GM18951 (cell line): ENCODE measurements around the gene MAP1A.

Experiments used
- POLR2A ChIP-seq: IDR thresholded peaks from 4 replicates; pipeline ENCODE4 v1.6.1; 2011; ENCODE audit warnings: mild to moderate bottlenecking; ENCODE audit not compliant: insufficient read length, insufficient read depth; ENCODE audit errors: extremely low read depth
- in situ Hi-C: fragments of 300-500 bp; cut with MboI; formaldehyde crosslinking; loops from one replicate; pipeline ENCODE4 v1.12.0; 2022; ENCODE audit warnings: low sequenced_read_pairs, mixed read lengths, inconsistent platforms; ENCODE audit not compliant: unreplicated experiment

MAP1A gene

GRCh38 chr15:43517354-43518196 is at the start of gene MAP1A:
MAP1A (plus strand) TSS chr15:43517608; CDS start chr15:43521474, 3,866 bp downstream.
- in situ Hi-C loops, result no loop called here
- no peak for TF ChIP-seq POLR2A

DNA sequence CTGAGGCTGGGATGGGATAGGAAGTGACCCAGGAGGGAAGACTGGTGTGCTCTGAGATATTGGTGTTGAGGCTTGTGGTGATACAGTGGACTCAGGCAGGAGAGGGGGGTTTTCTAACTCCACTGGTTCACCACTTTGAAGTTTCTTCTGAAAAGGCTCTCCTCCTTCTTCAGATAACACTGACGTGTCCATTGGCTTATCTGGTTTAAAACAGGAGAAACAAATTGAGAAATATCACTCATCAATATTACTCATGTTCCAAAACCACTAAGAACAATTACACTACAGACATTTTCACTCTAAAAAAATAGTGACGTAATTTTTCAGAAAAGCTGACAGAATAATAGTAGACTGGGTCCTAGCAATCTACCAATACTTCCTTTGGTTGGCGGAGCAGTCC is 47.5 kb upstream of the MAP1A start:
- in situ Hi-C loops, result no loop called here
- TF ChIP-seq POLR2A, result no peak

GRCh38 chr15:43471975-43472374 is 45.4 kb upstream of the MAP1A start:
- in situ Hi-C loops, result no loop called here

DNA sequence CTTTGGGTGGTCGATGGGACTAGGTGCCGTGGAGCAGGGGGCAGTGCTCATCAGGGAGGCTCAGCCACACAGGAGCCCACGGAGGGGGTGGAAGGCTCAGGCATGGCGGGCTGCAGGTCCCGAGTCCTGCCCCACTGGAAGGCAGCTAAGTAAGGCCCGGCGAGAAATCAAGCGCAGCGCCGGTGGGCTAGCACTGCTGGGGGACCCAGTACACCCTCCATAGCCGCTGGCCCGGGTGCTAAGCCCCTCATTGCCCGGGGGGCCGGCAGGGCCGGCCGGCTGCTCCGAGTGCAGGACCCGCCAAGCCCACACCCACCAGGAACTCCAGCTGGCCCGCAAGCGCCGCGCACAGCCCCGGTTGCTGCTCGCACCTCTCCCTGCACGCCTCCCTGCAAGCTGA is 43.5 kb upstream of the MAP1A start:
- in situ Hi-C loops, result no loop called here
- TF ChIP-seq POLR2A, result no peak

More at GRCh38 chr15:43471975-43472374, 45.4 kb upstream of the MAP1A start:
- TF ChIP-seq POLR2A, result no peak

DNA sequence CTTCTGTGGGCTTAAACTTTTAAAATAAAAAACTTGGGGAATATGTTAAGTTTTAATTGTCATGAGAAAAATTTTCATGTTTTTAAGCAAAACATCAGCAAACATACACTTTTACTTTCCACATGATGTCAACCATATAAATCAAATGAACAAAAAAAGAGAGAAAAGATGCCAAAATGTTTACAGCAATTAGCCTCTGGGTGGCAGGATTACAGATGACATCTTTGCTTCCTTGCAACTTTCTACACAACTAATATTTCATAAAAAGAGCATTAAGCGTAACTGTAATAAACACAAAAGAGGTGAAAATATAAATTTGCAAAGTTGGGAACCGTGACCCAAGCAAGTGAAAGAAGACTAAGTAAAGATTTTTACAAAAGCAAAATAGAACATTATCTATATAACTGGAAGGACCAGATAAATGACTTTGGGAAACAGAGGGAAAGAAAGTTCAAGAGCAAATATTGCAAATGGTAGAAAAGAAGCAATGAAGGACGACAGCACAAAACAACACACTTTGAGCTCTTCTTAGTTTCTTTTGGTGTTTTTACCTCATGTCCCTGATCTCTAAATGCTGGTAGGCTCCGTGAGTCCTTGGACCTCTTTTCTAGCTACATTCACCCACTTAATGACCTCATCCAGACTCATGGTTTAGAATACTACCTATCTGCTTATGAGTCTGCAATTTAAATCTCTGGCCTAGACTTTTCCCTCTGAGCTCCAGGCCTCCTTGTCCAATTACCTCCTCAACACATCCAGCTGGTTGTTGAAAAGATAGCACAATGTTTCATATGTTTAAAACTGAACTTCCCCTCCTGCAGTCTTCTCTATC is 33.9 kb upstream of the MAP1A start:
- in situ Hi-C loops, result no loop called here
- TF ChIP-seq POLR2A, result no peak

GRCh38 chr15:43484455-43484854 is 33.0 kb upstream of the MAP1A start:
- in situ Hi-C loops, result no loop called here
- TF ChIP-seq POLR2A, result no peak

- in situ Hi-C loops, result no loop called here
- no peak for TF ChIP-seq POLR2A
Measured at GRCh38 chr15:43487271-43487895, 30.0 kb upstream of the MAP1A start.

- in situ Hi-C loops, result no loop called here
- no peak for TF ChIP-seq POLR2A
Measured at GRCh38 chr15:43488790-43489189, 28.6 kb upstream of the MAP1A start.

DNA sequence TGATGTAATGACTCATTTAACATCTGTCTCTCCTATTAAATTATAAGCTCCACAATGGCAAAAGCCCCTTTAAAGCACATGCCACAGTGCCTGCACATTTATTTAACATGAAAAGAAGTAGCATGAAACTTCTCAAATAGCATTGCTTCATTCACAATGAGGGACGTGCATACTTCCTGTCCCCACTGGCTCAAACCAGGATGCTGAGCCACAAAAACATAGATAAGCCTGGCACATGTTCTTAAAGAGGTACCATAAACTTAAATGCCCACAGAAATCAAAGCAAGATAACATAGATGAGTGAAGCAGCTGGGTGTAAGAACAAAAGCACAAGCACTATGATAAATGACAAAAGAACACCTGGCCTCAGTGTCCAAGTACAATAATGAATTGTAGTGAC is 28.2 kb upstream of the MAP1A start:
- TF ChIP-seq POLR2A, result no peak
- in situ Hi-C loops, result no loop called here

DNA sequence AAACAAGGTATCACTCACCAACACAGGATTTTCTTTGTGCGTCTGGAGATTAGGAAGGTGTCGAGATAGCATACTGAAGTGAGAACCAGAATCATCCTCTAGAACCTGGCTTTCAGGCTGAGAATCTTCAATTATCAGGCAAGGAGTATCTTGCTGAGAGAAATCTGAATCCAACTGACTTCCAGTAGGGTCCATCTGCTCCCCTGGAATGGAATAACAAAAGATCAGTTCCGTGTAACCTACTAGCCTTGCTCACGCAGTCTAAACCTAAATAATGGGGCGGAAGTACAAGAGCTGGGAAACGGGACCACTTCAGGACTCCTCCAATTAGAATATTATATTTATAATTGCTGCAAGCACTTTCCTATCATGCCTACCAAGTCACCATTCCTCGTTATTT is 25.1 kb upstream of the MAP1A start:
- in situ Hi-C loops, result no loop called here
- TF ChIP-seq POLR2A, result no peak

DNA sequence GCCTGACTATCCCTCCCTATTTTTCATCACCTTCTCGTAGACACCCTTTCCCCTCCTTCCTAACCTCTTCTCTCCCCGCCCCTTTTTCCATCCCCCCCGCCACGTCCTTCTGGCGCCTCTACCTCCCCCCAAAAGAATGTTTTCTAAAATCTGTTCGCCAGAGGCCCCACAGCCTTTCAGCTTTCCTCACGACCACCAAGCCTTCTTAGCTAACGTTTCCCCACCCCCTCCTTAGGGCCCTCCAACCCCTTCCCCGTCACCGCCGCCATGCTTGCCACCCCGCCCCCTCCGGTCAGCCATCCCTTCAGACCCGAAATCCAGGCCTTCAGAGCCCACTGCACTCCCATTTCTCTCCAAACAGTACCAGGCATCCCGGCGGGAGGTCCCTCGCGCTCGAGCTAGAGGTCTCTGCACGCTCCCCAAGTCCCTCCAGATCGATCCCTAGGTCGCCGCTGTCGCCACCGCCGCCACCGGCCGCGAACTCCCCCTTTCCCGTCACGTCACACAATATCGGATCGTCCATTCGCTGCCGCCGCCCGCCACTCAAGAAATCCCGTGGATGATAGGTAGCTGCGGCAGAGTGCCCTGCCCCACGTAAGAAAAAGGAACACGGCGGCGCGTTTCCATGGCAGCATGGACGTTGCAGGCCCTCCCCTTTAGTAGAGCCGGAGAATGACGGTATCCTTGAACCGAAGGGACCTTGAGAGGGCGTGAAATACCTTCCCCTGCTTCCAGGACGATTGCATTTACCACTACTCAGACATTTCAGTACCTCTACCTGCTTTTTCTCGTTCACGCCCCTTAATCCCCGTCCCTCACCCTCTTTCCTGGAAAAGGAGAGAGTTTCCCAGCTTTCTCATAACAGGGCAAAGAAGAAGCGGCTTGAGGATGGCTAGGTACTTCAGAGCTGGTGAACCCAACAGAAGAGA is 24.5 kb upstream of the MAP1A start, which contains the start of gene TP53BP1:
TSS of gene TP53BP1 (minus strand) at position 484 of the 929 bp plus-strand sequence. CDS start at position 371, 113 bp downstream.
- TF ChIP-seq POLR2A, result peak; percentile 54
- in situ Hi-C loops, result no loop called here
